HG02981 (cell line): ENCODE data around the gene KLHDC9.

Source experiments
- ATAC-seq: cut with Tn5 transposase; IDR thresholded peaks from one replicate; pipeline ENCODE4 v1.9.1; 2021; ENCODE audit warnings: mild to moderate bottlenecking, moderate library complexity; ENCODE audit not compliant: unreplicated experiment

Gene KLHDC9

GRCh38 chr1:161074676-161075368 lies 23.3 kb upstream of the KLHDC9 start:
- no peak for ATAC-seq

GRCh38 chr1:161076410-161076809 lies 21.8 kb upstream of the KLHDC9 start:
- ATAC-seq, result no peak

GRCh38 chr1:161077426-161077825 lies 20.7 kb upstream of the KLHDC9 start:
- ATAC-seq, result no peak

GRCh38 chr1:161079436-161080110 lies 18.6 kb upstream of the KLHDC9 start:
- ATAC-seq, result no peak

GRCh38 chr1:161080441-161081405 lies 17.4 kb upstream of the KLHDC9 start:
- ATAC-seq, result no peak

- no peak for ATAC-seq
These were observed 16.6 kb upstream of the KLHDC9 start for GRCh38 chr1:161081519-161081918.

GRCh38 chr1:161082483-161082882 lies 15.7 kb upstream of the KLHDC9 start:
- ATAC-seq, result no peak

GRCh38 chr1:161082996-161083747 lies 15.0 kb upstream of the KLHDC9 start:
- ATAC-seq, result no peak

- ATAC-seq, result no peak
These were observed 14.2 kb upstream of the KLHDC9 start for GRCh38 chr1:161083748-161084596.

GRCh38 chr1:161084597-161084988 lies 13.6 kb upstream of the KLHDC9 start:
- no peak for ATAC-seq

GRCh38 chr1:161085165-161085564 lies 13.0 kb upstream of the KLHDC9 start:
- no peak for ATAC-seq

GRCh38 chr1:161086457-161086856 lies 11.7 kb upstream of the KLHDC9 start:
- no peak for ATAC-seq

GRCh38 chr1:161088587-161089110 lies 9.5 kb upstream of the KLHDC9 start:
- ATAC-seq, result no peak

- ATAC-seq, result no peak
These were observed 8.8 kb upstream of the KLHDC9 start, which contains the start of gene NECTIN4 for GRCh38 chr1:161089251-161089924. Gene NECTIN4 (minus strand): TSS chr1:161089558. CDS start chr1:161089296, 262 bp downstream.

- ATAC-seq, result no peak
These were observed 8.2 kb upstream of the KLHDC9 start for GRCh38 chr1:161089938-161090337.

GRCh38 chr1:161090617-161091016 lies 7.5 kb upstream of the KLHDC9 start:
- ATAC-seq, result no peak

GRCh38 chr1:161091093-161091492 lies 7.1 kb upstream of the KLHDC9 start:
- no peak for ATAC-seq

- no peak for ATAC-seq
These were observed 6.2 kb upstream of the KLHDC9 start for GRCh38 chr1:161091796-161092507.
